SK-N-SH (cell line): ENCODE measurements around the gene PRR35.

Experiments
- CHD2 ChIP-seq: fragments of 150-350 bp; IDR thresholded peaks from 2 replicates; pipeline ENCODE4 v1.6.1; 2018; ENCODE audit warnings: low read length; ENCODE audit not compliant: partially characterized antibody
- EZH2phosphoT487 ChIP-seq: fragments of 200-600 bp; sonication (generic); IDR thresholded peaks from 2 replicates; pipeline ENCODE4 v1.6.1; 2017; ENCODE audit warnings: low read depth, mixed run types, mild to moderate bottlenecking, antibody characterized with exemption, moderate library complexity, borderline replicate concordance
- FOXM1 ChIP-seq: IDR thresholded peaks from 2 replicates; pipeline ENCODE4 v1.4.0; 2012; ENCODE audit warnings: low read depth, mild to moderate bottlenecking
- GABPA ChIP-seq: IDR thresholded peaks from 2 replicates; pipeline ENCODE4 v1.4.0; 2012; ENCODE audit warnings: low read depth, mild to moderate bottlenecking
- POLR2AphosphoS5 ChIP-seq: IDR thresholded peaks from 2 replicates; pipeline ENCODE4 v1.6.1; 2012; ENCODE audit warnings: low read depth, low read length
- RAD21 ChIP-seq: IDR thresholded peaks from 2 replicates; pipeline ENCODE4 v1.6.1; 2012; ENCODE audit warnings: mild to moderate bottlenecking, low read length
- REST ChIP-seq: IDR thresholded peaks from 2 replicates; pipeline ENCODE4 v1.6.1; 2012; ENCODE audit warnings: mild to moderate bottlenecking, low read depth, low read length, moderate library complexity
- TCF12 ChIP-seq: IDR thresholded peaks from 2 replicates; pipeline ENCODE4 v1.4.0; 2012
- TEAD4 ChIP-seq: IDR thresholded peaks from 2 replicates; pipeline ENCODE4 v1.4.0; 2012; ENCODE audit warnings: mild to moderate bottlenecking, borderline replicate concordance; ENCODE audit not compliant: insufficient read depth
- USF1 ChIP-seq: IDR thresholded peaks from 2 replicates; pipeline ENCODE4 v1.4.0; 2012; ENCODE audit warnings: low read depth, borderline replicate concordance
- TF ChIP-seq, protein P1 (sequence below): fragments of 200-600 bp; sonication (generic); IDR thresholded peaks from 2 replicates; pipeline ENCODE4 v1.6.1; 2017; ENCODE audit warnings: antibody characterized with exemption, mild to moderate bottlenecking, moderate library complexity
- TF ChIP-seq, protein P2 (sequence below): IDR thresholded peaks from 2 replicates; pipeline ENCODE4 v1.4.0; 2012; ENCODE audit warnings: low read depth

GRCh38 chr16:531494-532125 is 28.6 kb upstream of the PRR35 start:
- TF ChIP-seq, protein P1, sequence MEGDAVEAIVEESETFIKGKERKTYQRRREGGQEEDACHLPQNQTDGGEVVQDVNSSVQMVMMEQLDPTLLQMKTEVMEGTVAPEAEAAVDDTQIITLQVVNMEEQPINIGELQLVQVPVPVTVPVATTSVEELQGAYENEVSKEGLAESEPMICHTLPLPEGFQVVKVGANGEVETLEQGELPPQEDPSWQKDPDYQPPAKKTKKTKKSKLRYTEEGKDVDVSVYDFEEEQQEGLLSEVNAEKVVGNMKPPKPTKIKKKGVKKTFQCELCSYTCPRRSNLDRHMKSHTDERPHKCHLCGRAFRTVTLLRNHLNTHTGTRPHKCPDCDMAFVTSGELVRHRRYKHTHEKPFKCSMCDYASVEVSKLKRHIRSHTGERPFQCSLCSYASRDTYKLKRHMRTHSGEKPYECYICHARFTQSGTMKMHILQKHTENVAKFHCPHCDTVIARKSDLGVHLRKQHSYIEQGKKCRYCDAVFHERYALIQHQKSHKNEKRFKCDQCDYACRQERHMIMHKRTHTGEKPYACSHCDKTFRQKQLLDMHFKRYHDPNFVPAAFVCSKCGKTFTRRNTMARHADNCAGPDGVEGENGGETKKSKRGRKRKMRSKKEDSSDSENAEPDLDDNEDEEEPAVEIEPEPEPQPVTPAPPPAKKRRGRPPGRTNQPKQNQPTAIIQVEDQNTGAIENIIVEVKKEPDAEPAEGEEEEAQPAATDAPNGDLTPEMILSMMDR = no peak
- TF ChIP-seq USF1 (no peak), FOXM1 (no peak), POLR2AphosphoS5 (no peak), RAD21 (no peak), CHD2 (no peak), EZH2phosphoT487 (no peak), TCF12 (no peak), REST (no peak), GABPA (no peak), TEAD4 (no peak)
- TF ChIP-seq, protein P2, sequence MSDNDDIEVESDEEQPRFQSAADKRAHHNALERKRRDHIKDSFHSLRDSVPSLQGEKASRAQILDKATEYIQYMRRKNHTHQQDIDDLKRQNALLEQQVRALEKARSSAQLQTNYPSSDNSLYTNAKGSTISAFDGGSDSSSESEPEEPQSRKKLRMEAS = no peak
